SW 1271 (cell line): ENCODE data around the gene ANKRD42.
A peak's percentile ranks its signal among the peaks of the same experiment; 100 is the strongest.
"Not testable (repeated sequence)": the region's sequence is repeated elsewhere in the genome, so short reads cannot be mapped to it uniquely, and the experiment has no call there.

Experiments
- DNase-seq, 2 experiments: peaks; one replicate each; lab custom pipeline; 2025; lab: John Stamatoyannopoulos, UW

ANKRD42 gene

GRCh38 chr11:83172551-83172950 lies 21.0 kb upstream of the ANKRD42 start:
- DNase-seq: no peak

- DNase-seq: no peak
These were observed 19.5 kb upstream of the ANKRD42 start for GRCh38 chr11:83174008-83174407.

GRCh38 chr11:83175815-83176214 lies 17.7 kb upstream of the ANKRD42 start:
- DNase-seq: no peak

GRCh38 chr11:83181815-83182214 lies 11.7 kb upstream of the ANKRD42 start:
- no peak for DNase-seq

- DNase-seq: no peak
These were observed 7.7 kb upstream of the ANKRD42 start for GRCh38 chr11:83185767-83186166.

- DNase-seq: no peak
These were observed 6.0 kb upstream of the ANKRD42 start for GRCh38 chr11:83187465-83187864.

GRCh38 chr11:83191491-83191890 lies 2.0 kb upstream of the ANKRD42 start:
- DNase-seq: no peak

- no peak for DNase-seq
These were observed 1.5 kb upstream of the ANKRD42 start for GRCh38 chr11:83191986-83192385.

GRCh38 chr11:83192606-83193245 lies 786 bp upstream of the ANKRD42 start:
- no peak for DNase-seq

GRCh38 chr11:83194281-83195142 lies 1.0 kb downstream of the ANKRD42 start:
- peak; percentile 36 to 75 for DNase-seq

- DNase-seq: no peak
These were observed 1.6 kb downstream of the ANKRD42 start for GRCh38 chr11:83195143-83195466.

GRCh38 chr11:83195649-83196048 lies 2.1 kb downstream of the ANKRD42 start:
- no peak for DNase-seq

GRCh38 chr11:83200035-83200434 lies 6.5 kb downstream of the ANKRD42 start:
- no peak for DNase-seq

- no peak for DNase-seq
These were observed 12.2 kb downstream of the ANKRD42 start for GRCh38 chr11:83205608-83206185.

- no peak for DNase-seq
These were observed 12.7 kb downstream of the ANKRD42 start for GRCh38 chr11:83206221-83206620.

- DNase-seq: not testable (repeated sequence)
These were observed 13.4 kb downstream of the ANKRD42 start for GRCh38 chr11:83206771-83207382.

GRCh38 chr11:83219095-83219494 lies 25.6 kb downstream of the ANKRD42 start:
- DNase-seq: no peak

GRCh38 chr11:83220260-83220659 lies 26.7 kb downstream of the ANKRD42 start:
- no peak for DNase-seq

- DNase-seq: no peak
These were observed 28.2 kb downstream of the ANKRD42 start for GRCh38 chr11:83221694-83222093.

GRCh38 chr11:83222499-83222898 lies 29.0 kb downstream of the ANKRD42 start:
- no peak for DNase-seq

GRCh38 chr11:83223457-83223856 lies 29.9 kb downstream of the ANKRD42 start:
- DNase-seq: no peak

GRCh38 chr11:83235825-83236224 lies 42.3 kb downstream of the ANKRD42 start:
- no peak for DNase-seq

- no peak for DNase-seq
These were observed 44.6 kb downstream of the ANKRD42 start for GRCh38 chr11:83238111-83238510.
